NCI-H446 (cell line): ENCODE results near the gene TUBGCP6.

Source experiments
- DNase-seq, 2 experiments: peaks; one replicate each; lab custom pipeline; 2025; lab: John Stamatoyannopoulos, UW

Gene TUBGCP6

DNA sequence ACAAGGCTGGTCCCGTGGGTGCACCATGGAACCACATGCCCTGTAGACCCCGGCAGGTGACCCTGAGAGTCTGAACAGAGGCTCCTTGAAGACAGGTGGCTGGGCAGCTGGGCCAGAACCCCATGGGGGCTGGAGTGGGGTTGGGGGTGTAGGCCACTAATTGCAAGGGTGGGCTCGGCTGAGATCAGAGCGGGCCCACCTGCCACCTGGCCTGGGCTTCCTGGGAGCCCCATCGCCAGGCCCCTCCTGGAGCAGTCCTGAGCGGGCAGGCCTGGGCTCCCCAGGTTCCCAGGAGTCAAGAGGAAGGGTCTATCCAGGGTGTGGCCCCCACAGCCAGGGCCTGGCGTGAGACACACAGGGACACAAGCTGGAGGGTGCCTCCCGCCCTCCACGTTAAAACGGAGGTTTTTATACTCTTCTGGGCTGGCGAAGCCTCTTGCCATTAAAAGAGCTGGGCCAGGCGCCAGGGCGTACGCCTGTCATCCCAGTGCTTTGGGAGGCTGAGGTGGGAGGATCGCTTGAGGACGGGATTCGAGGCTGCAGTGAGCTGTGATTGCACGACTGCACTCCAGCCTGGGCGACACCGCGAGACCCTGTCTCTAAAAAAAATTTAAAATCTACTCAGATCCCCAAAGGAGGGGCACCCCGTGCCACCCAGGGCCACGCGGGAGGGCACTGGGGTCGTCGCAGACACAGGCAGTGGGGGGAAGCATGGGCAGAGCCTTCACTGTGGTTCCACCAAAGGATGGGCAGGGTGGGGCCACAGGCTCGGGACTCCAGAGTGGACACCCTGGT, 63.9 kb downstream of the TUBGCP6 start:
- DNase-seq, result no peak

DNA sequence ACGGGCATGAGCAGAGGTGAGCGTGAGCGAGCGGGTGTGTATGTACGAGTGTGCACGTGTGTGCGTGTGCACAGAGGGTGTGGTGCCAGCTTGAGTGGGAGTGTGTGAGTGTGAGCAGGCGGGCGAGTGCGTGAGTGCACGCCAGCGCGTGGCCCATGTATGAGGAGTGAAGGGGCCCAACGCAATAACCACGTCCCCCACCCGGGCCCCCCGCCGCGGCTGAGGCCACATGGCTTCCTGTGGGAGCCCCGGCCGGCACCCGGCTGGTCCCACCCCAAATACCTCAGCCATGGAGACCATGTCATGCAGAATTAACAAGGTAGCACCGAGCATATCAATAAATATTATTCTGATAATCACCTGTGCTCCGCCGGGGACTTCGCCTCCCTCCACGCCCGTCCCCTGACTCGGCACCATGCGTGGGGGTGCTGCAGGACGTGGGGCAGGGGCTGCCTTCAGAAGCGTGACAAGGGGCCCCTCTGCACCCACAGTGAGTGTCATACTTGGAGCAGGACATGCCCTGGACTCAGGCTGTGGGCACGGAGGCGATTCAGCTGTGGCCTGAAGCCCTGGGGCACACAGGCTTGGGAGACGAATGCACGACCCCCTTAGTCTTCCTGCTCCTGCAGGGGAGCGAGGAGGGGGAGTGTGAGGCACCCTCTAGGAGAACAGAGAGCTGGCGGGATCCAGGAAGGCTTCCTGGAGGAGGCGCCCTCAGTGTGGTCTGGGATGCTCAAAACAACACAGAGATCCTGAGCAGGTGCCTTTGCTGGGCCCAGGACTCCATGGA, 64.7 kb downstream of the TUBGCP6 start:
- no peak for DNase-seq

DNA sequence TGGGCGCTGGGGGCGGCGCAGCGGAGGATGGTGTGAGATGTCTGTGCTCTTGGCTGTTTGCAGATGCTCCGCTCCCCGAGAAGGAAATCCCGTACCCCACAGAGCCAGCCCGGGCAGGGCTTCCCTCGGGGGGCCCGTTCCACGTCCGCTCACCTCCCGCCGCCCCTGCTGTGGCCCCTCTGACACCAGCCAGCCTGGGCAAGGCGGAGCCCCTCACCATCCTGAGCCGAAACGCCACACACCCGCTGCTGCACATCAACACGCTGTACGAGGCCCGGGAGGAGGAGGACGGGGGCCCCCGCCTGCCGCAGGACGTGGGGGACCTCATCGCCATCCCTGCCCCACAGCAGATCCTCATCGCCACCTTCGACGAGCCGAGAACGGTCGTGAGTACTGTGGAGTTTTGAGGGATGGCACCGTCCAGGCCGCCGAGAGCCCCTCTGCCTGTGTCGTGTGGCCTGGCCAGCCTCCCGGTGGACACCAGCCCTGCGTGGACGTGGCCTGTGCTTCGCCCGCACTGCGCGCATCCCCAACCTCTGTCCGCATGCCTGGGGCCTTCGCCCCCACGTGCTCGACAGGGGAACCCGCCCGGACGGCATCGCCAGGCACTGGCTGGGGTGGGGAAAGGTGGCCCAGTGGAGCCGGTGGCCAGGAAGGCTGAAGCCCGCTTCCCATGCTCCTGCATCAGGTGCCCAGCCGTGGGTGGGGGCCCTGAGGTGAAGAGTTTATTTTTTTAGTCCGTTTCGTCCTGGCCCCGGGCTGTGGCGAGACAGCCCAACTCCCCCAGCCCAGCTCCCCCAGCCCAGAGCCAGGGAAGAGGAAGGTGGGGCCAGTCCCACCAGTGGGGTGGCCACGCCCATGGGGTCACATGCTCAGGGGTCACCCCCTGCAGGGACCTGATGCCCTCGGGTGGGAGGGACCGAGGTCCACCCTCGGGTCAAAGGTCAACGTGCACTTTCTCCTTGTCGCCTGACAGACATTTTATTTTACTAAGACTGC, 65.7 kb downstream of the TUBGCP6 start:
- DNase-seq, result no peak

DNA sequence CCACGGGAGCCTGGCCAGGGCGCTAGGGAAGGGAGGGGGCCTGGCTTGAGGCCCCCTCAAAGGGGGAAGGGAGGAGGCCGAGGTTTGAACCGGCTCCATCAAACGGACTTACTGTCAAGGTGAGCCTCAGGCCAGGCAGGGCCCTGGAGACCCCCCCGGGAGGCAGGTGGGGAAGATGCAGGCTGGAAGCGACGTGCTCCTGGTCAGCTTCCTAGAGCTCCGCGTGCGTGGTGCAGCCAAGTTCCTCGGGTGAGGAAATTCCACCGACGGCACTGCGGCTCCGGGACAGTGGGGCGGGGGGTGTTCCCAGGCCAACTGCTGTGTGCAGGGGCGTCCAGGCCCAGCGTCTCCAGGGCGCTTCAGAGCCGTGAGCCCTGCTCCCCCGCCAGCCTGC, 66.4 kb downstream of the TUBGCP6 start:
- no peak for DNase-seq

DNA sequence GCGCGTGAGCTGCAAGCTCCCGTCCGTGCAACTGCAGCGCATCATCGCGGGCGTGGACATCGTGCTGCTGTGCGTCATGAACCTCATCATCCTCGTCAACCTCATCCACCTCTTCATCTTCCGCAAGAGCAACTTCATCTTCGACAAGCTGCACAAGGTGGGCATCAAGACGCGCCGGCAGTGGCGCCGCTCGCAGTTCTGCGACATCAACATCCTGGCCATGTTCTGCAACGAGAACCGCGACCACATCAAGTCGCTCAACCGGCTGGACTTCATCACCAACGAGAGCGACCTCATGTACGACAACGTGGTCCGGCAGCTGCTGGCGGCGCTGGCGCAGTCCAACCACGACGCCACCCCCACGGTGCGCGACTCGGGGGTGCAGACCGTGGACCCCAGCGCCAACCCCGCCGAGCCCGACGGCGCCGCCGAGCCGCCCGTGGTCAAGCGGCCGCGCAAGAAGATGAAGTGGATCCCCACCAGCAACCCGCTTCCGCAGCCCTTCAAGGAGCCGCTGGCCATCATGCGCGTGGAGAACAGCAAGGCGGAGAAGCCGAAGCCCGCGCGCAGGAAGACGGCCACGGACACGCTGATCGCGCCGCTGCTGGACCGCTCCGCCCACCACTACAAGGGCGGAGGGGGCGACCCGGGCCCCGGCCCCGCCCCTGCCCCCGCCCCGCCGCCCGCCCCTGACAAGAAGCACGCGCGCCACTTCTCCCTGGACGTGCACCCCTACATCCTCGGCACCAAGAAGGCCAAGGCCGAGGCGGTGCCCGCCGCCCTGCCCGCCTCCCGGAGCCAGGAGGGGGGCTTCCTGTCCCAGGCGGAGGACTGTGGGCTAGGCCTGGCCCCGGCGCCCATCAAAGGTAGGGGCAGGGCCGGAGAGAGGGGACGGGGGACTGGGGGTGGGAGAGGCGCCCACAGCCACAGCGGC, 67.0 kb downstream of the TUBGCP6 start:
- DNase-seq, result no peak

DNA sequence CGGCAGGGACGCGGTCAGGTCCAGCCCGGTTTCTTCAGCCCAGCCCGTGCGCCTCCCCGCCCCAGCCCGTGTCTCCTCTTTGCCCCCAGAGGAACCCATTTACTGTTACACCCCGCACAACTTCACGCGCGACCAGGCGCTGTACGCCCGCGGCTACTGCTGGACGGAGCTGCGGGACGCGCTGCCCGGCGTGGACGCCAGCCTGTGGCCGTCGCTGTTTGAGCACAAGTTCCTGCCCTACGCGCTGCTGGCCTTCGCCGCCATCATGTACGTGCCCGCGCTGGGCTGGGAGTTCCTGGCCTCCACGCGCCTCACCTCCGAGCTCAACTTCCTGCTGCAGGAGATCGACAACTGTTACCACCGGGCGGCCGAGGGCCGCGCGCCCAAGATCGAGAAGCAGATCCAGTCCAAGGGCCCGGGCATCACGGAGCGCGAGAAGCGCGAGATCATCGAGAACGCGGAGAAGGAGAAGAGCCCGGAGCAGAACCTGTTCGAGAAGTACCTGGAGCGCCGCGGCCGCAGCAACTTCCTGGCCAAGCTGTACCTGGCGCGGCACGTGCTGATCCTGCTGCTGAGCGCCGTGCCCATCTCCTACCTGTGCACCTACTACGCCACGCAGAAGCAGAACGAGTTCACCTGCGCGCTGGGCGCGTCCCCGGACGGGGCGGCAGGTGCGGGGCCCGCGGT, 67.8 kb downstream of the TUBGCP6 start:
- no peak for DNase-seq

DNA sequence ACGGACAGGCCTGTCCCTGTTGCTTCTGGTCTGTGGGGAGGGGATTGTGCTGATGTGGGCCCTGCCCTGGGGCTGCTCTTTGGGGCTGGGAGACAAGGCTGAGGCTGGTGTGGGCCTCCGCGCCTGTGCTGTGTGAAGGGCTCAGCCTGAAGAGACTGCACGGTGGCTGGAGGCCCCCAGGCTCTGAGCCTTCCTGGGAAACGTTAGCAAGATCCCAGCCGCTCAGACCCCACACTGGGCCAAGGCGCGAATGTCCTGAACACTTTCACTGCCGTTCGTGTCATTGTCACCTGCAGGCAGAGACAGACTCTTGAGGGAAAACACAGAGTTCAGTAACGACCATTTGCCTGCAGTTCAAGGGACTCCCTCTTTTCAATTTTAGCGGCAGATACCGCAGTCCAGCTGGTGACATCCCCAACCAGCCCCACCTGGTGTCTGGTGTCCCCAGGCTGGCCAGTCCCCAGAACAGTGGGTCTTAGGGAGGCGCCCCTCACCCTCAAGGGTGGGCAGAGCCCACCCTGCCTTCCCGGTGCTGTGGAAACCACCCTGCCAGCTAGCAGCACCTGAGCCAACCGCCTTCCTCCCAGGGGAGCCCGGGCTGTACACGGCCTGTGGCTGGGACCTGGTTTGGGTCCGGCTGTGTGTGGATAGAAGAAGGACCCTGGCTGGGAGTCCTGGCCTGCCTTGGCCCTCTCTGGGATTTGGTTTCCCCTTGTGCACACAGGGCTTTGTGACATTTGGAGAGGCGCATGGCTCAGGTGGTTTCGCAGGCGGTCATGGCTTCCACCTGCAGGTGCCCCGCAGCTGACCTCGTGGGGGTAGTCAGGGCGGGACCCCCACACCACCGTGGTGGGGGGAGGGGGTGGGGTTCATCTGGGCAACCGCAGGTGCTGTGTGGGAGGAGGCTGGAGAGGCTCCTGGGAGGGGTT, 68.6 kb downstream of the TUBGCP6 start:
- no peak for DNase-seq

DNA sequence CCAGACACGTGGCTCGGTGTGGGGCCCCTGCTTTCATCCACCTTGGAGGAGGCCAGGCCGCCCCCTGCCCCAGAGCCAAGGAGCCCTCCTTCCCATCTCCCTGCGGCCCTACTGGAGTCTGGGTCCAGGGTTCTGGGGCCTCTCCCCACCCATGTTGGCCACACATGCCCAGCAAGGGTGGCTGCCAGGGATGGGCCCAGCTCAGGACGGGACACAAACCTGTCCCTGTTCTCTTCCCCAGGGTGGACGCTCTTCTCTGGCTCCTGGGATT, 69.7 kb downstream of the TUBGCP6 start:
- DNase-seq, result no peak

DNA sequence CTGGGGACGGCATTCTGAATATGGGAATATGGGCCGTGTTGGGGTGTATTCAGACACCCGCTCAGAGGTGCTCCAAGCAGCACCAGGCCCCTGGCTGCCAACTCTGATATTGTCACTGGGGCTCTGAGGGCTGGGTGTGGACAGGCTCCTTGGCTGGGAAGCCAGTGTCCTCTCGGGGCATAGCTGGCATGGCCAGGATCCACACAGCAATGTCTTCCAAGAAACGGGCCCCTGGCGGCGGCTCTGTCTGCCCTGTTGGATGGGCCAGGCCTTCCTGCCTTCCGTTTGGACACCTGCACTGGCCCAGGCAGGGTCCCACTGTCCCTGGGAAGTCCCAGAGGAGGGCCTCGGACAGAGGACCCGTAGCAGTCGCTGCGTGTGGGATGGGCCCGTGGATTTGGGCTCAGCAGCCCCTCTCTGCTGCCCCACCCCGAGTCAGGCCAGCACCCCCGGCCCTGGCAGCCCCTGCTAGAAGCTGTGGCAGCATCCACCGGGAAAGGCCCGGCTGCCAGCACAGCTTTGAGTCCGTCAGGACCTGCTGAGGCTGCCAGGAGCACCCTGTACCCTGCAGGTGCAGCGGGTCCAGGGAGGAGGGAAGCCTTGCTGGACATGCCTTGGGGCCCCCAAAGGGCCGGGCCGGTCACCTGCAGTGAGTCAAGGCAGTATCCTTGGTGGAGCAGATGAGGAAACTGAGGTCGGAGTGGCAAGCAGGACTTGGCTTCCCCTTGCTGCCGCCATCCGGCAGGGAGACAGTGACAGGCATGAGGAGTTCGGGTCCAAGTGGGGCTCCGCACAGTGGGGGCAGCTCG, 70.2 kb downstream of the TUBGCP6 start:
- DNase-seq, result no peak

DNA sequence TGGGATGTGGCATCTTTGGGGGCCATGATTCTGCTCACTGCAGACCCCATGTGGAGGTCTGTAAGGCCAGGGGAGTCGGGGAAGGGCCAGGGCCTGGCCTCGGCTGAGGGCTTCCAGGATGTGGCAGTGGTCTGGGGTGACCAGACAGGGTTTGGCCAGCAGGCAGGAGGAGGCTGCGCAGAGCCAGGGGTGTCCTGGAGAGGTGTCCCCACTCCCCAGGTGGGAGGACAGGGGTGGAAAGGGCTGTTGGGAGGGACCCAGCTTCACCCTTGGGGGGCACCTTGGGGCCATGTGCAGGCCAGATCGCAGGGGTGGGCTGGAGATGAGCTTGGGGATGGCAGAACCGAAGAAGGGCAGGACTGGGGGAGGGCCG, 70.9 kb downstream of the TUBGCP6 start:
- no peak for DNase-seq

DNA sequence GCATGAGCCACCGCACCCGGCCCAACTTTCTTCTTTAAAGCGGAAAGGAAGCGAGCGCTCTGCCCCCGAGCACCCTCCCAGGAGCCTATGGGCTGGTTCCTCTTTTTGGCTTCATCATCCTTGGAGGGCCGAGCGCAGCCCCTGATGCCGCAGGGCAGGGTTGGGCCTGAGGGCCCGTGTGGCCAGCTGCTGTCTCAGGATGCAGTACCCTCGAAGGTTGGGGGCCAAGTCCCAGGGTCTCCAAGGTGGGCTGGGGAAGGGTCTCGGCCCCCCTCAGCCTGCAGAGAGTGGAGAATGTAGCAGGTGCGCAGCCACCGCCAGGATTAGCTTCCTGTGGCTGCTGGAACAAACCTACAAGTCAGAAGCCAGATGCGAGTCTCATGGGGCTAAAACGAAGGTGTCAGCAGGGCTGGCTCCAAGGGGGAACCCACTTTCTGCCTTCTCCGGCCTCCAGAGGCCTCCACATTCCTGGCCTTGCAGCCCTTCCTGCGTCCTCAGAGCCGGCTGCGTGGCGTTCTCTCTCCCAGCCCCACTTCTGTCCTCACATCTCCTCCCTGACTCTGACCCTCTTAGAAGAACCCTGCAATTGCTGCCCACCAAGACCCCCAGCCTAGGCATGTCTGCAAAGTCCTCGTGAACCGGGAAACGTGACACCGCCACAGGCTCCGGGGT, 71.4 kb downstream of the TUBGCP6 start:
- no peak for DNase-seq

DNA sequence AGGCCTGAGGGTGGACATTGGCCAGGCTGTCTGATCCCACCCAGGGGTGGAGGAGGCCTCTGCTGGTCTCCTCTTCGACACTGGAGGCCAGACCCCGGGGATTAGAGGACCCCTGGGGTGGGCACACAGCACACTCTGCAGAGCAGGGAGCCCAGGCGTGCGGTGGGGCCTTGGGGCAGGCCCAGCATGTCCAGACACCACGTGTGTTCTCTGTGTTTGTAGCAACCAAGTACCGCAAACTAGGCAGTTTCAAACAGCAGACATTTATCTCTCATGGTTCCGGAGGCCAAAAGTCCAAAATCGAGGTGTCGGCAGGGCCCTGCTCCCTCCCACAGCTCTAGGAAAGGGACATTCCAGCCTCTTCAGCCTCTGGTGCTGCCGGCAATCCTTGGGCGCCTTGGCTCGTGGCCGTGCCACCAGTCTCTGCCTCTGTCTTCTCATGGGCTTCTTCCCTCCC, 72.8 kb downstream of the TUBGCP6 start:
- DNase-seq, result no peak

DNA sequence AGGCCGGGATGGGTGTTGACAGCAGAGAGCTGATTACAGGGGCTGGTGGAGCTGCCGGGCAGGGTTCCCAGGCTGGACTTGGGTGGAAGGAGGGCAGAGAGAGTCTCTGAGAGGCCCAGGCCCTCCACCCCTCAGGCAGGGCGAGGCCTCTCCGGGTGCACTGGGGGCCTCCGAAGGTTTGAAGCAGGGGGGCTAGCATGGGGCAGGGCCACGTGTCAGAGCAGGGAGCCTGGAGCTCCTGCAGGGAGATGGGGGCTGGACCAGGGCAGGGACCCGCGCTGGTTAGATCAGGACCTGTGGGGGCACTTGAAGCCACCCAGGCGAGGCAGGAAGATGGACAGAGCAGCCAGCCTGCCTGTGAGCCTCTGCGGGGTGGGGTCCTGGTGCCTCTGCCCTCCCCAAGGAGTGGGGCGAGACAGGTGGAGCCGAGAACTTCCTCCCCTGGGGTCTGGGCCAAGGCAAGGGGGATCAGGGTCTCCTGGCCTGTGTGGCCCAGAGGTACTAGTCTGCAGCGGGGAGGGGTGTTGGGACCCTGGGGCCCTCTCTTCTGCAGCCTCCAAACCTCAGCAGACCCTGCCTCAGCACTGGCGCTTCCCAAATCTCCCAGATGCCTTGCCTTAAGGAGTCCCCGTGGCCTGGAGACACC, 73.4 kb downstream of the TUBGCP6 start:
- DNase-seq, result no peak

DNA sequence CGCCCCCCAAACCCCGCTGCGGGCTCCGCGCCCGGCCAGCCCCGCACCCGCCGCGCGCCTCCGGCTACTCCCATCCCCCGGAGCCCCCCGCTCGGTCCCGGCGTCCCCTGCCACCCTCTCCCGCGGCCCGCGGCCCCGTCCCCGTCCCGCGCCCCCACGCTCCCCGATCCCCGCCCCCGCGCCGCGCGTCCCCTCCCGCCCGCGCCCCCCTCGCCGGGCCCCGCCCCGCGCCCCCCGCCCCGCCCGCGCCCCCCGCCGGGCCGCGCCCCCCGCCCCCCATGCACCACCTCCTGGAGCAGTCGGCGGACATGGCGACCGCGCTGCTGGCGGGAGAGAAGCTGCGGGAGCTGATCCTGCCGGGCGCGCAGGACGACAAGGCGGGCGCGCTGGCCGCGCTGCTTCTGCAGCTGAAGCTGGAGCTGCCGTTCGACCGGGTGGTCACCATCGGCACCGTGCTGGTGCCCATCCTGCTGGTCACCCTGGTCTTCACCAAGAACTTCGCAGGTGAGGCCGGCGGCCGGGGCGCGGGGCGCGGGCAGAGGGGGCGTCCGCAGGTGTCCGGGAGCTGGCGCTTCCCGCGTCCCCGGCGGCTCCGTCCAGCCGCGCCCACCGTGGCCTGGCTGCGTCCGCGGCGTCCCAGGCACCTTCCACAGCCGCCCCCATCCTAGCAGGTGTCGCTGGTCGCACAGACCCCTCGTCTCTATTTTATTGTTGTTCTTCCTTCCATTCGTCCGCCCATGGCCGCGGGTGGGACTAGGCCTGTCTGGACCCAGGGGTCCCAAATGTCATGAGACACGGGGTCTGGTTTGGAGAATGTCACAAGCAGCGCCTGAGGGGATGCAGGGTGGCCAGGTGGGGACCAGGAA, 74.1 kb downstream of the TUBGCP6 start, which contains the start of gene PANX2:
PANX2 (plus strand) TSS at position 279 of the 866 bp plus-strand sequence; CDS start at position 279, 0 bp downstream.
- DNase-seq, result no peak

DNA sequence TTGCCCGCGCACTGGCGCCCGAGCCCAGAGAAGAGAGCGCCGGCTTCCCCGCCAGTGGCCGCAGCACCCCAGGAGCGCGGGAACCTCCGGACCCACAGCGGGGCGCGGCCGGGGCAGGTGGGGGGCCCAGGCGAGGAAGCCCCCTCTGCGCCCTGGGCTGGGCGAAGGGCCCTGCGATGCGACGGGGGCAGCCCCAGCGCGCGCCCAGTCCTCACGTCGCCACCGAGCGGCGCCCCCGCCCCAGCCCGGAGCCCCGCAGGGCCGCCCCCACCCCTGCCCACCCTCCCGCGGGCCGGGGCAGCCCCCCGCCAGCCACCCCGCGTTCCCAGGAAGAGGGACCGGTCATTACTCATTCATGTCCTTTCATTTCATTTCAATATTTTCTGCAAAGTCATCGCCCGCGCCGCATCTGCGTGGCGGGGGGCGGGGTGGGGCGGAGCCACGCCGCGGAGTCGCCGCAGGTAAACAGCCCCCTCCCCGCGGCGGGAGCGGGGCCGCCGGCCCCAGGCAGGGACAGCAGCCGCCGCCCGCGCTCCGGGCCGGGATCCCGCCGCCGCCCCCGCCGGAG, 75.0 kb downstream of the TUBGCP6 start:
- DNase-seq, result no peak

DNA sequence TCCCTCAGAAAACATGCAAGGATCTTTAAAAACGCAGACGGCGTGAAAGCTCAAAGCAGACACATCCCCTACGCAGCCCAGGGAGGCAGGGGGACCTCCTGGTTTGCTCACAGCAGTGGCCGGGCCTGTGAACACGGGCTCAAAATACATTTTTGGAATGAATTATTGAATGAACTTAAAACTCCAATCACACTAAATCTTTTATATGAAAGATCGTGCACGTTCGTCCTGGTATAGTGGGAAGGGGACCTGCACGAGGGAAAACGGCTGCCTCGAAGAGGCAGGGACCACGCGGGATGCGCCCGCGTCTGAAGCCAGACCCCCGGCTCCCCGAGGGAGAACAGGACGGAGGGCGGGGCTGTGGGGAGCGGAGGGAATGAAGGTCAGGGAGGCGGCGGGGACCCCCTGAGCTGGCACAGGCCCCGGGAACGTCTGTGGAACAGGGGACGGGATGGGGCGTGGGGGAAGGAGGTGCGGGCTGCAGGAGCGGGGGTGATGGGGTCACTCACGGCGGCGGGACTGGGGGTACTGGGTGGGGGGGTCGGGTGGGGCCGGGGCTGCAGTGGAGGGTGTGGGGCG, 75.6 kb downstream of the TUBGCP6 start:
- no peak for DNase-seq
